Left kidney (tissue), 8 donors: Measurements from ENCODE around the gene GABRP. TPM values are rescaled to one million over a fixed set of nuclear protein-coding genes. Genes with fewer than 3 reads are reported as not detected.
"Not testable (repeated sequence)": the region's sequence is repeated elsewhere in the genome, so short reads cannot be mapped to it uniquely, and the experiment has no call there.

Experiments used
- DNase-seq: peaks from one replicate; pipeline ENCODE4 v3.0.0-alpha.2; 2013
- long read RNA-seq, 8 donors: transcript quantifications; one replicate each; lab custom pipeline, GENCODE V29; 2026
- polyA plus RNA-seq: library from polyadenylated mRNA; unstranded; fragments of 120-200 nt; gene quantifications from one replicate; pipeline ENCODE4 v1.2.1, GENCODE V29; 2013; ENCODE audit not compliant: insufficient read length

The GABRP gene
- polyA plus RNA-seq, result 1.4 TPM
- long read RNA-seq, donor 1, result 0 reads
- long read RNA-seq, donor 2, result 0 reads
- long read RNA-seq, donor 3, result 0 reads
- long read RNA-seq, donor 4, result 0 reads
- long read RNA-seq, donor 5, result 0 reads
- long read RNA-seq, donor 6, result 0 reads
- long read RNA-seq, donor 7, result 0 reads
- long read RNA-seq, donor 8, result 0 reads

DNA sequence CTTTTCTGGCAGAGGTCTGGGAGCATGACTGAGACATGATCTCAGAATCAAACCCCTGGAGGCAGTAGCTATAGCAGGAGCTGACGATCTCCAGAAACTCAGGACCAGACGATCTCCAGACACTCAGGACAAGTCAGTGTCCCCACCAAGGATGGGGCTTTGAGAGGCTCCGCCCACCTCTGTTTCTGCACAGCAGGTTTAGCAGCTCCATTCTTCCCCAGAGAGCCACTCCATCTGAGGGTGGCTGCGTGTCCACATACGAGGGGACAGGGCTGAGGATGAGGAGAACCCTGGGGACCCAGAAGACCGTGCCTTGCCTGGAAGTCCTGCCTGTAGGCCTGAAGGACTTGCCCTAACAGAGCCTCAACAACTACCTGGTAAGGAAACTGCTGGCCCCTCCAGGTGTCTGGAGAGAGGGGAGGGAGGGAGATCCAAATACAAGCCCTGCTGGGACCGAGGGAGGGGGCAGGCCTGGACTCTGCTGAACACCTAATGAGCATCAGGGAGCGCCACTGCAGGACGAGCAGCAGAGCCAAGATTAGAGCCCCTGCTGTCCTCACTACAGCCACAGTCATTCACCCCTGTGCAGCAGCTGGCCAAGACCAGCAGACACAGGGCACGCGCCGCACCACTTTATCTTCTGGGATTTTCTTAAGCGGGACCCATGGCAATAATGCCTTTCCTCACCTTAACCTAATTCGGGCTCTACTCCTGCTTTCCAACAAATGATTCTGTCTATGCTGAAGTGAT is at the start of gene GABRP:
Gene GABRP (plus strand): TSS at position 228 of the 750 bp plus-strand sequence. CDS start 4,891 bp downstream, outside the sequence.
- no peak for DNase-seq

DNA sequence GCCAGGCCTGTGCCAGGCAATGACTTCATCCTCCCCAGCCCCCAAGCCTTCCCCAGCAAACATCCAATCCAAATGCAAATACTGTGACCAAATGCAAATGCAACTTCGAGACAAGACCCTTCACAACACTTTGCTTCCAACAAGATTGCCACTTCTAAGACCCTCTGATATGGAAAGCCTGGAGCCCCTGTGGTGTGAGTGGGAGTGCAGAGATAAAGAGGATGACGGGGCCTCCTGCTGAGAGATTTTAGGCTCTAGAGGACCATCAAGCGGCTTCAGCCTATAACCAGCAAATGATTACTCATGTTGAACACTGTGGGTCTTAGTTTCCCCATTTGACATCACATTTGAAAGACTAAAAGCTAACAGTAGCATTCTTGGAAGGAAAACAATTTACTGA is 46.6 kb upstream of the GABRP start:
- DNase-seq, result no peak

DNA sequence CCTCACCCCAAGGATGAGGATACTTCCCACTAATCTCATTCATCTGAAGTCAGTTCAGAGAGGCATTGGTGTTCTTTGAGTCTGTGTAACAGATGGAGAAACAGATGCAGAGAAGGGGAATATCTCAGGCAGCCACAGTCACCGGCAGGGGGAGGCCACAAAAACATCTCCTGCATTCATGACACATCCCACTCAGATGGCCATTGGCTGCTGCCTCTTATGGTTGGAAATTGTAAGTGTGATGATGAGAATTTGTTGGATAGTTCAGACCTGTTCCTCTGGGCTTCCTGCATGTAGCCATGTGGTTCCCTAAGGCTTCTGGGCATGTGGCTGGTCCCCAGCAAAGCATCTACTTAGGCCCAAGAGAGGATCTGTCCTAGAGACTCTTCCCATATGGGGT is 45.9 kb upstream of the GABRP start:
- no peak for DNase-seq

DNA sequence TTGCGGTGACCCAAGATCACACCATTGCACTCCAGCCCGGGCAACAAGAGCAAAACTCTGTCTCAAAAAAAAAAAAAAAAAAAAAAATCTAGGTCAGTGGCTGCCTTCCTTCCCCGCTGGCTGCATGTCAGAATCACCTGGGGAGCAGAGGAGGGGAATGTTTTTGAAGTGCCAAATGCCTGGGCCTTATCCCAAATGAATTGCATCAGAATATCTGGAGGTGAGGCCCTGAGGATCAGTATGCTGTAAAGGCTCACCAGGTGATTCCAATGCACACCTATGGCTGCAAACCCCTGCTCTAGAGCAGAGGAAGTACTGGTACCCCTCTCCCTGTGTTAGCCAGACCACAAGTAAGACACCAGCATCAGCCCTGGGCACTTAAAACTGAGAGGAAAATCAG is 44.7 kb upstream of the GABRP start:
- no peak for DNase-seq

DNA sequence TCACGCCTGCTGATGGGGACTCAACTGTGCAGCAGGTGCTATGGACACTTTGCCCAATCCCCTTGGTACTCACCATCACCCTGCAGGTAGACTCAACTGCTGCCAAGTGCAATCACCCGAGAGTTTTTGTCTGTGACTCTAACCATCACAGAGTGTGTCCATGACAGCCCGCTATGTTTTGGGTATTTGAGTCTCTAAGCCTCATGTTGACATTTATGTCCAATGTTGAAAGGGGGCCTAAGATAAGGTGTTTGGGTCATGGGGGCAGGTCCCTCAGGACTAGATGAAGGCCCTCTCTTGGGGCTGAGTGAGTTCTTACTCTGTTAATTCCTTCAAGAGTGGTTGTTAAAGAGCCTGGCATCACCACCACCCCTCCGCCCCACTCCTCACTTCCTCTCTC is 44.1 kb upstream of the GABRP start:
- DNase-seq, result no peak

DNA sequence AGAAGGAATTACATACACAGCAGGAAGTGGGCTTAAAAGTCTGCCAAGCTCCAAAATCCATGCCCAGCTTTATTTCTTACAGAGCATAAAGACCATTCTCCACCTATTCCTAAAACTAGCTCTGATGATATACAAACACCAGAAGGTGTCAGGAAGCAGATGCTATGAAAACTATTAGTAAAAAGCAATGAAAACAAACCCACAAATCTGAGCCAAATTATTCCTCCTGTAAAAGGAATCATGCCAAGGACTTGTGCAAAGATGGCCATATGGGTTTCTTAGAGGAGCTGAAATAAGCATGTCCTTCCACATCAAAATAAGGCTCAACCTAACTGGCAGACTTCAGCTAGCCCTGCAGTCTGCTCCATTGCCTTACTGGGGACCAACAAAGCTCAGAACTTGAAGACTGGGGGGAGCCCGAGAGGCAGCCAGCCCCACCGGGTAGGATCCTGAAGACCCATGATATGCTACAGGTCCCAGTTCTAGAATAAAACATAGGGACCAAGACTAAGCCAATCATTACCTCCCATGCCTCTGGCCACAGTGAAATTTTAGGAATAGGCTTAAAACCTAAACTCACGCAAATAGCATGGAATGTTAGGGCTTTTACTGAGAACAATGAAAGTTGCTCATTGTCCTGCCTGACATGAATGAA is 42.8 kb upstream of the GABRP start:
- DNase-seq, result no peak

DNA sequence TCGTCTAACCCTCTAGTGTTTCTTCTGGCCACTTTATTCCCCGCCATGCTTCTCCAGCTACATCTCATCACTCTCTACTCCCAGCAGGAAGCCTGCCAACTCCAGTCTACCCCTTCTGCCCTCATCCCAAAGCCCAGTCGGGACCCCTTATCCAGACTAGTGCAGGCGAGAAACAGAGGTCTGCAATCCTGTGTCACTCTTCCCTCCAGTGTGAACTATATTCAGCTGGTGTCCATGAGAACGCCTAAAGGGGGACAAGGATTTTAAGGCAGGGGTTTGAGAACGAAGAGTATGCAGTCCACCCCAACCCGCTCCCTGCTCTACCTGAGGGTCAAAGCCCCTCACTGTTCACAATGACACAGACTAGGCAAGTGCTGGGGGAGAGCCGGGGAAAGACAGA is 41.7 kb upstream of the GABRP start:
- DNase-seq, result no peak

DNA sequence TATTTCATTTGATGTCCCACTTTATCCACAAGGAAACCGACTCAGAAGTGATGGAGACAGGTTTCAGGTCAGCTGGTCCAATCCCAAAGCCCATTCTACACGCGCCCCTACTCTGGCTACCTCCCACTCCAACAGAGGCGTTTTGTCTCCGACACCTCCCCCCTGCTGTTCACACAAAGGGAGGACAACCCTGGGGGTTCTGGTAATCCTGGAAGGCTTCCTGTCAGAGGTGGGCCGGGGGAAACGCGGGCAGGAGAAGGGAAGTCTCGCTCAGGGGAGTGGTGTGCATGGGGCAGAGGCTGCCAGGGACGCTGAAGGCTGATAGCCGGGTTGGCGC is 39.7 kb upstream of the GABRP start:
- no peak for DNase-seq

- DNase-seq, result peak; percentile 46
These were observed 37.9 kb upstream of the GABRP start for GRCh38 chr5:170745481-170746071.

GRCh38 chr5:170746075-170746960 is 37.2 kb upstream of the GABRP start:
- no peak for DNase-seq

- no peak for DNase-seq
These were observed 36.6 kb upstream of the GABRP start for GRCh38 chr5:170746961-170747340.

GRCh38 chr5:170747357-170747756 is 36.2 kb upstream of the GABRP start:
- no peak for DNase-seq

- no peak for DNase-seq
These were observed 35.7 kb upstream of the GABRP start for GRCh38 chr5:170747851-170748250.

GRCh38 chr5:170748951-170749471 is 34.5 kb upstream of the GABRP start:
- no peak for DNase-seq

GRCh38 chr5:170749911-170750431 is 33.6 kb upstream of the GABRP start:
- no peak for DNase-seq

- DNase-seq, result no peak
These were observed 32.7 kb upstream of the GABRP start for GRCh38 chr5:170750791-170751190.

GRCh38 chr5:170751631-170752030 is 31.9 kb upstream of the GABRP start:
- no peak for DNase-seq

DNA sequence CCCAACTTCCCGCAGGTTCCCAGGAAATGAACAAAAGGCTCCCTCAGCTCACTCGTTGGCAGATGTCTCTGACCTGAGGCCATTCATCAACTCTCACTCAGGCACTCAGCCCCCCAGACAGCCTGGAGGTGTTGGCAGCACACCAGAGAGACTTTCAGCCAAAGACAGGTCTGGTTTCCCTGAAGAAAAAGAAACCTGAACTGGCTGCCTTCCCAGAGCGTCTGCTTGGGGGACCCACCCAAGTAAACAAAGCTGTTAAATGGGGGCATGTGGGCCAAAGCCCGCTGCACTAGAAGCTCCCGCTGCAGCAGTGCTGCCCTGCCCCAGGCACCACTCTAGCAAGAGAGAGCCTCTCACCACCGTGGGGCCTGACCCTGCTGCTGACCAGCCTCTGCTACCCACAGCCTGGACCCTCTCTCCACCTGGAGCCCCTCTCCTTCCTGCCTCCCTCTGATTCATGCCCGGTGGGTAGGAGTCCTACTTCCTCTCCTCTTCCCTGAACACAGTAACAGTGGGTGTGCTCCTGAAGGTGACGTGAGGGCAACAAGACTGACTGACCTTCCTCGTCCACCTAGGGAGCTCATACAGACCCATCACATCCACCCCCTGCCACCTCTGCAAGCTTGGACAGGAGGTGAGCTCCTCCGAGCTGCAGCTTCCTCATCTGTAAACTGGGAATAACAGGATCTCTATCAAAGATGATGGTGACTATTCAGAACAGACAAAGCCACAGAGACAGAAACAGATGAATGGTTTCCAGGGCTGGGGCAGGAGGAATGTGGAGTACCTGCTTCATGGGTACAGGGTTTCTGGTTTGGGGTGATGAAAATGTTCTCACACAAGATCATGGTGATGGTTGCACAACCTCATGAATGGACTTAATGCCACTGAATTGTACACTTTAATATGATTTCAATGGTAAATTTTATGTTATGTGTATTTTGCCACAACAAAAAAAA is 31.0 kb upstream of the GABRP start:
- no peak for DNase-seq

- DNase-seq, result no peak
These were observed 30.2 kb upstream of the GABRP start for GRCh38 chr5:170753311-170753710.

DNA sequence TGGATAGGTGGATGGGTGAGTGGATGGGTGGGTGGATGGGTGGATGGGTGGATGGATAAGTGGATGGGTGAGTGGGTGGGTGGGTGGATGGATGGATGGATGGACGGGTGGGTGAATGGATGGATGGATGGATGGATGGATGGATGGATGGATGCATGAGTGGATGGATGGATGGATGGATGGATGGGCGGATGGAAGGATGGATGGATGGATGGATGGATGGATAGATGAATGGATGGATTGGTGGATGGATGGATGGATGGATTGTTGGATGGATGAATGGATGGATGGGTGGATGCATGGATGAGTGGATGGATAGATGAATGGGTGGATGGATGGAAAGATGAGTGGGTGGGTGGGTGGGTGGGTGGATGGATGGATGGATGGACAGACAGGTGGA is 29.0 kb upstream of the GABRP start:
- DNase-seq, result not testable (repeated sequence)
